GM12872 (cell line): ENCODE measurements around the gene SLC4A8.

ENCODE experiments used
- CTCF ChIP-seq: IDR thresholded peaks from 3 replicates; pipeline ENCODE4 v1.5.1; 2011; ENCODE audit warnings: low read depth, mild to moderate bottlenecking, low read length, moderate library complexity; ENCODE audit not compliant: insufficient read depth

SLC4A8 gene

GRCh38 chr12:51399891-51400290, 24.7 kb upstream of the SLC4A8 start:
- TF ChIP-seq CTCF, result no peak

- no peak for TF ChIP-seq CTCF
Observed at GRCh38 chr12:51401020-51401419, 23.6 kb upstream of the SLC4A8 start.

GRCh38 chr12:51401486-51401885, 23.1 kb upstream of the SLC4A8 start:
- TF ChIP-seq CTCF, result no peak

- TF ChIP-seq CTCF, result no peak
Observed at GRCh38 chr12:51401900-51402299, 22.7 kb upstream of the SLC4A8 start.

- no peak for TF ChIP-seq CTCF
Observed at GRCh38 chr12:51403159-51403558, 21.5 kb upstream of the SLC4A8 start.

- TF ChIP-seq CTCF, result no peak
Observed at GRCh38 chr12:51403681-51404136, 20.9 kb upstream of the SLC4A8 start.

GRCh38 chr12:51404627-51405026, 20.0 kb upstream of the SLC4A8 start:
- TF ChIP-seq CTCF, result no peak

- no peak for TF ChIP-seq CTCF
Observed at GRCh38 chr12:51405801-51406207, 18.8 kb upstream of the SLC4A8 start.
